Forelimb muscle (tissue), 1 donor: ENCODE results near the gene PHACTR2. TPM values are rescaled to one million over a fixed set of nuclear protein-coding genes. Genes with fewer than 3 reads are reported as not detected.
A peak's percentile ranks its signal among the peaks of the same experiment; 100 is the strongest.
"Not testable (repeated sequence)": the region's sequence is repeated elsewhere in the genome, so short reads cannot be mapped to it uniquely, and the experiment has no call there.

Experiments used
- DNase-seq: peaks from one replicate; pipeline ENCODE4 v3.0.0-alpha.2; 2013; ENCODE audit warnings: low read depth
- polyA plus RNA-seq: library from polyadenylated mRNA; unstranded; fragments of 120-200 nt; gene quantifications from one replicate; pipeline ENCODE4 v1.2.1, GENCODE V29; 2013; ENCODE audit not compliant: insufficient read length

PHACTR2 gene
- polyA plus RNA-seq, 1 donor = 29.7 TPM

GRCh38 chr6:143807103-143807772, 129.5 kb downstream of the PHACTR2 start:
- no peak for DNase-seq

DNA sequence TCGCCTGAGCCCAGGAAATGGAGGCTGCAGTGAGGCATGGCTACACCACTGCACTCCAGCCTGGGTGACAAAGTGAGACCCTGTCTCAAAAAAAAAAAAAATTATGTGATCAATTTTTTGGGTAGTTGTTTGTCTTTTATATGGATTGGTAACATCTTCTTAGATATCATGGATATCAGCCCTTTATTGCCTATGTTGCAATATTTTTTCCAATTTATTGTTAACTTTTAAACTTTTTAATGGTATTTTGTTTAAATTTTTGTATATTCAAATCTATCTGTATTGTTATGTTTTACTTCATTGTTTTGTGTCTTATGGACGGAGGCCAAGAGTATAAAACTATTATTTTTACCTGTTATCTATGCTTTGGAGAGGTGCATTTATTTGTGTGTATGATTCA, 133.0 kb downstream of the PHACTR2 start:
- DNase-seq = no peak

DNA sequence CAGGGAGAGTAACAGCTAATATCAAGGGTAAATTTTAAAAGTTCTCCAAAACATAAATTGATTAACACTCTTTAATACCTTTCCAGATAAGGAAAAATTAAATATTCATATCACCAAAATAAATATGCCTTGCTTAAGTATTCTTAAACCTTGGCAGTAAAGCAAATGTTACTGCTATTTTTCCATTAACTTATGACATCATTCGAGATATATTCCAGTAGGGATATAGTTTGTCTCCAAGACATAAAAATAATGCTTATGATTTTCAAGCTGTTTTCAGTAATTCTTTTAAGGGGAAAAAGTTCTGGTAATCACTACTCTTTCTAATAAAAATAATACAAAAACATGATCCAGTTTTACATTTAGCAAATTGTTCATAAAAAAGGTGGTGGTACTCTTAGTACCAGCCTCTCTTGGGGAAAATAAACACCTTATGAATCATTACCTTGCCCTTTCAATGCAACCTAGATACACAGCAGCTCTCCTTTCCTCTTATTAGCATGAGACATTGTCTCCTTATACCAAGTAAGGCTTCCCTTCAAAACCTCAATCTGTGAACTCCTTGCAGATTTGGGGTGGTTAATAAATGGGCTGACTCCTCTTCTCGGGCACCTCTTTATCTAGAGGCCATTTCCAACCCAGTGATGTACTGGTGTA, 133.9 kb downstream of the PHACTR2 start:
- peak; percentile 65 for DNase-seq

- DNase-seq = no peak
Measured at GRCh38 chr6:143817621-143818020, 139.9 kb downstream of the PHACTR2 start.

DNA sequence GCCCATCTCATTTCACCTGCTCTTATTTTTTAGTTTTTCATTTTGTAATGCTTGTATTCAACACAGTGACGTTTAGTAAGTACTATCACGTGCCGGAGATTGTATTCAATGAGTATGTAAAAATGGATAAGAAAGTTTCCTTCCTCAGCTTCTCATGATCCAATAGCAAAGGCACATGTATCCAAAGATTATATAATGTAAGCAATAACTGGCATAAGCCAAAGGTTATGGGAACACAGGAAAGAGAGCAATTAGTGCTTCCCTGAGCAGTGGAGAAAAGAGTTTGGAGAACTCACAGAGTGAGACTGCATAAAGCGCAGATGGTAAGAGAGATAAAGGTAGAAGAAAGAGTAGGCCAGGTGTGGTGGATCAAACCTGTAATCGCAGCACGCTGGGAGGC, 143.6 kb downstream of the PHACTR2 start:
- DNase-seq = no peak

GRCh38 chr6:143822584-143823024, 144.8 kb downstream of the PHACTR2 start:
- no peak for DNase-seq

DNA sequence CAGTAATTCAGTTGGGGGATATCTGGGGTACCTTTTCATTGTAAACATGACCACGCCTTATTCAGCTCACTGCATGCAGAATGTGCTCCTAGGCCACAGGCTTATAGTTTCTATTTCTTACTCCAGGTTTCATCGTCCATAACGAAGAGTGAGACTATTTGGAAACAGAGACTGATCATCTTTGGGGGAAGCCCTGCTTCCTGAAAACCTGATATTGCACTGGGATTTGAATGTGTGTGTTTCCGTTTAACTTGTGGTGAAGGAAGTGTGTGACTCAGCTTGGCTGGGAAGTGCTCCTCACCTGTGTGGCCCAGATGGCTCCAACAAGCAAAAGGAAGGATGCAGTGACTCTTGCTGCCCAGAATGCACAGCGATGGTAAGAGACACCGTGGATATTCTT, 145.8 kb downstream of the PHACTR2 start:
- DNase-seq = no peak

- DNase-seq = no peak
Measured at GRCh38 chr6:143828572-143828971, 150.8 kb downstream of the PHACTR2 start.

GRCh38 chr6:143836150-143836549, 158.4 kb downstream of the PHACTR2 start:
- DNase-seq = no peak

GRCh38 chr6:143838395-143838794, 160.6 kb downstream of the PHACTR2 start:
- no peak for DNase-seq

DNA sequence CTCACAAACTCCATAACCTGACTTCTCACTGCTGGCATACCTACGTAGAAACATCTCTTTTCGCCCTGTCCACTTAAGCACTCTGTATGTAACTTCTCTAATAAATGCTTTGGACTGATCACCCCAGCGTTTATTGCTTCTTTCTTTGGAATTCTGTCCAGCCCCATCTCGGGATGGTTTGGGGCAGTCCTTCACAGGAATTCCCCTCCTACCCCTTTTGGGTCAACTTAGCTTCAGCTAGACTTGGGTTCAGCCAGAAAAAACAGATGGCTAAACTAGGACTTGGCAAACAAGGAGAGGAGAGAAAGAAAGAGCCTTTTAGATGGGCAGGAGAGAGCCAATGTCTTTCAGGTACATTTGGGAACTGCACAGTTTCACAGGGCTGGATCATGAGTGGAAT, 161.4 kb downstream of the PHACTR2 start:
- DNase-seq = no peak

DNA sequence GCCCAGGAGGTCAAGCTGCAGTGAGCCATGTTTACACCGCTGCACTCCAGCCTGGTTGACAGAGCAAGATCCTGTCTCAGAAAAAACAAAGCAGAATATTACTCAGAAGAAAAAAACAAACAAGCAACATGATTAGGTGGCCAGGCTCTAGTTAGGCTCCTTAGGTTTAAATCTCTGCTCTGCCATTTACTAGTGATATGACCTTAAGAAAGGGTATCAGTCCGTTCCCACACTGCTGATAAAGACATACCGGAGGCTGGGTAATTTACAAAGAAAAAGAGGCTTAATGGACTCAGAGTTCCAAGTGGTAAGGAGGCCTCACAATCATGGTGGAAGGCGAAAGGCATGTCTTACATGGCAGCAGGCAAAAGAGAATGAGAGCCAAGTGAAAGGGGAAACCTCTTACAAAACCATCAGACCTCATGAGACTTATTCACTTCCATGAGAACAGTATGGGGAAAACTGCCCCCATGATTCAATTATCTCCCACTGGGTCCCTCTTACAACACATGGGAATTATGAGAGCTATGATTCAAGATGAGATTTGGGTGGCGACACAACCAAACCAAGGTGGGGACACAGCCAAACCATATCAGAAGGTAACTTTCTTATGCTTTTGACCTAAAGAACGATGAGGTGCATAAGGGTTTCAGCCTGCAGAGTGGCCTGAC, 163.0 kb downstream of the PHACTR2 start:
- DNase-seq = no peak

- DNase-seq = peak; percentile 73
Measured at GRCh38 chr6:143842461-143842901, 164.7 kb downstream of the PHACTR2 start.

- DNase-seq = peak; percentile 95
Measured at GRCh38 chr6:143842902-143843676, 165.3 kb downstream of the PHACTR2 start, which contains the start of gene LTV1. TSS of gene LTV1 (plus strand) at chr6:143843338. CDS start at chr6:143843478, 140 bp downstream.

GRCh38 chr6:143843677-143843999, 165.9 kb downstream of the PHACTR2 start:
- no peak for DNase-seq

DNA sequence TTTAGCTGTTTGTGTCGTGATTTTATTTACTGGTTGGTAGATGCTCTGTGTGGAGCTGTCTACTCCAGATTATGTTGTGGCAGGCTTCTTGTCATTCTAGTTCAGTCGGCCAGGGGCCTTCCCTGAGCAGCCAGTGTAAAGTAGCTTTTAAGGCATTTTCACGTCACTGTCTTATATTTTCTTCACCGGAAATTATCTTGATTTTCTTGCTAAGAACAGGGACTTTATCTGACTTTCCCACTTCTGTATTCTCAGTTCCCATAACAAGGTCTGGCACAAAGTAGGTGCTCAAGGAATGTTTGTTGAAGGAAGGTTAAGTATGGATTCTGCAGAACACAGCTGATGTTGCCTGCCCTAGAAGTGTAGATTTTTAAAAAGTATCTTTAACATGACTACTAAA, 166.2 kb downstream of the PHACTR2 start:
- DNase-seq = no peak

DNA sequence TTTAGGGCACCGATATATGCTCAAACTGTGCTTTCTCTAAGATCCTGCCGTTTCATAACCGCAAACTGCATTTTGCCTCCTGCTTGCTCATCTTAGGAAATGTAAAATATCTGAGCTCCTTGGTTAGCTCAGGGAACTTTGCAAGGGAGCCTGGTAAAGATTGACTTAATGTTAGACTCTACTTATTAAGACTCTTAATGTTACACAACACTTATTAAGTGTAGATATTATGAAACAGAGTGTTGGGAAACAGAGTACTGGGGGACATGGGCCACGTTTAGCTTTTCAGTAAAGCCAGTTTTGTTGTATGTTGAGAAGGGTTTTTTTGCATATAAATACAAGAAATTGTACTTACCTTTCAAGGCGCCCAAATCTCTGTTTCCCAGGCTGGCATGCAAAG, 167.3 kb downstream of the PHACTR2 start:
- no peak for DNase-seq

DNA sequence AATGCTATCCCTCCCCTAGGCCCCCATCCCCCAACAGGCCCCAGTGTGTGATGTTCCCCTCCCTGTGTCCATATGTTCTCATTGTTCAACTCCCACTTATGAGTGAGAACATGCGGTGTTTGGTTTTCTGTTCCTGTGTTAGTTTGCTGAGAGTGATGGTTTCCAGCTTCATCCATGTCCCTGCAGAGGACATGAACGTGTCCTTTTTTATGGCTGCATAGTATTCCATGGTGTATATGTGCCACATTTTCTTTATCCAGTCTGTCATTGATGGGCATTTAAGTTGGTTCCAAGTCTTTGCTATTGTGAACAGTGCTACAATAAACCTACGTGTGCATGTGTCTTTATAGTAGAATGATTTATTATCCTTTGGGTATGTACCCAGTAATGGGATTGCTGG, 173.9 kb downstream of the PHACTR2 start:
- not testable (repeated sequence) for DNase-seq

GRCh38 chr6:143855057-143855456, 177.3 kb downstream of the PHACTR2 start:
- not testable (repeated sequence) for DNase-seq

DNA sequence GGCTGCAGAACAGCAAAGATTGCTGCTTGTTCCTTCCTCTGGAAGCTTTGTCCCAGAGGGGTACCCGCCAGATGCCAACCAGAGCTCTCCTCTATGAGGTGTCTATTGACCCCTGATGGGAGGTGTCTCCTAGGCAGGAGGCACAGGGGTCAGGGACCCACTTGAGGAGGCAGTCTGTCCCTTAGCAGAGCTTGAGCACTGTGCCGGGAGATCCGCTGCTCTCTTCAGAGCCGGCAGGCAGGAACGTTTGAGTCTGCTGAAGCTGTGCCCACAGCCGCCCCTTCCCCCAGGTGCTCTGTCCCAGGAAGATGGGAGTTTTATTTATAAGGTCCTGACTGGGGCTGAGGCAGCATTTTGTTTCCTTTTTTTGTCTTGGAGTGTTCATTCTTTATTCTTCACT, 179.0 kb downstream of the PHACTR2 start:
- not testable (repeated sequence) for DNase-seq

GRCh38 chr6:143857651-143858050, 179.9 kb downstream of the PHACTR2 start:
- no peak for DNase-seq
